ENCODE measurements around the gene LUZP2. TPM values are rescaled to one million over a fixed set of nuclear protein-coding genes. Genes with fewer than 3 reads are reported as not detected.

The LUZP2 gene
- total and polyA plus RNA-seq, 2 donors (not counting 1 experiment from before 2014, with no cell fraction given) = not detected

- TF ChIP-seq CTCF (IDR thresholded peaks at IDR 0.05) (no peak), EZH2 (IDR thresholded peaks at IDR 0.05; ENCODE audit: borderline replicate concordance, insufficient read depth, low read depth, low read length, poor library complexity, severe bottlenecking) (no peak)
- ATAC-seq (ENCODE audit: low read depth) (no peak), DNase-seq (no peak)
- Histone ChIP-seq H3K9me3 (ENCODE audit: control extremely low read depth in 1 of 3, control insufficient read depth in 2 of 3, insufficient read depth in 1 of 3, low read length in 2 of 3) (no peaks in the 10 kb centered on the region), H2AFZ (ENCODE audit: insufficient read depth, low read depth, low read length, poor library complexity, severe bottlenecking) (no peak overlapping the region), H3K4me3 (ENCODE audit: control extremely low read depth in 1 of 5, extremely low read depth in 1 of 5, insufficient read depth in 1 of 5, low read depth in 2 of 5, low read length in 4 of 5) (no peak overlapping the region), H3K9ac (ENCODE audit: low read length) (no peak overlapping the region), H3K36me3 (replicated peaks in 1 of 2; ENCODE audit: control extremely low read depth in 1 of 2, control insufficient read depth in 1 of 2, extremely low read depth in 1 of 2, insufficient read depth in 2 of 2, low read length in 1 of 2) (no peaks in the 10 kb centered on the region), H3K27ac (ENCODE audit: low read length in 2 of 2) (no peak overlapping the region), H4K20me1 (ENCODE audit: control insufficient read depth, insufficient read depth, low read length, poor library complexity, severe bottlenecking) (no peaks in the 10 kb centered on the region), H3K4me1 (ENCODE audit: control insufficient read depth in 2 of 2, insufficient read depth in 2 of 2, low read length in 2 of 2) (no peaks in the 10 kb centered on the region), H3K27me3 (replicated peaks in 1 of 4; ENCODE audit: control extremely low read depth in 1 of 4, control insufficient read depth in 3 of 4, insufficient read depth in 4 of 4, low read length in 3 of 4) (no peaks in the 10 kb centered on the region), H3K4me2 (replicated peaks; ENCODE audit: low read depth, low read length, poor library complexity, severe bottlenecking) (no peak overlapping the region), H3K79me2 (ENCODE audit: control insufficient read depth, insufficient read depth, low read length) (no peaks in the 10 kb centered on the region)
- no peaks in the 10 kb centered on the region for H3K4me1 Mint-ChIP-seq
- POLR2A ChIA-PET = no interaction called here
- no peaks in the 10 kb centered on the region for H3K9me3 Mint-ChIP-seq (ENCODE audit: insufficient read depth)
- WGBS (ENCODE audit: insufficient coverage) = no CpG with 5 or more reads among the region's 1 CpG
- no peaks in the 10 kb centered on the region for H3K27me3 Mint-ChIP-seq
- CTCF ChIA-PET = no interaction called here
- H3K27ac Mint-ChIP-seq = no peak overlapping the region
- intact Hi-C loops (cut with micrococcal nuclease) = no loop called here
- H3K4me3 Mint-ChIP-seq = no peak overlapping the region
These were observed 18.8 kb downstream of the LUZP2 start for GRCh38 chr11:24515632-24516031.

DNA sequence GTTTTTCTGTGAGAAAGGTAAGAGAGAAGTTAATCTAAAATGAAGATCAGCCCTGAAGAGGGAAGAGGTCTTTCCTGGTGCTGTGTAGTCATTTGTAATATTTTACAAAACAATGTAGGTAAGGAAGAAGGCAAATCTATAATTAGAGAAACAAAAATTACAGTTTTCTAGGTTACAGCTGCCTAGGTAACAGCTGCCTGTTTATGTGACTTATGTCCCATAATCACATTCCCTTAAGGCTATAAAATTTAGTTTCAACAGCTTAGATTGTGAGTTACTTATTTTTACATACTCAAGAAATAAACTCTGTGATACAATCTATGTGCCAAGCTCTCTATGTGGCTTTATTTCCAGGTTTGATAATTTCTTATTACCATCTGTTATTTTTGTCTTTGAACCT, 19.8 kb downstream of the LUZP2 start:
- Histone ChIP-seq H3K9ac (ENCODE audit: low read length) (no peak overlapping the region), H3K4me3 (ENCODE audit: control extremely low read depth in 1 of 5, extremely low read depth in 1 of 5, insufficient read depth in 1 of 5, low read depth in 2 of 5, low read length in 4 of 5) (no peak overlapping the region), H3K4me1 (ENCODE audit: control insufficient read depth in 2 of 2, insufficient read depth in 2 of 2, low read length in 2 of 2) (no peaks in the 10 kb centered on the region), H3K36me3 (replicated peaks in 1 of 2; ENCODE audit: control extremely low read depth in 1 of 2, control insufficient read depth in 1 of 2, extremely low read depth in 1 of 2, insufficient read depth in 2 of 2, low read length in 1 of 2) (no peaks in the 10 kb centered on the region), H3K9me3 (ENCODE audit: control extremely low read depth in 1 of 3, control insufficient read depth in 2 of 3, insufficient read depth in 1 of 3, low read length in 2 of 3) (no peaks in the 10 kb centered on the region), H2AFZ (ENCODE audit: insufficient read depth, low read depth, low read length, poor library complexity, severe bottlenecking) (no peak overlapping the region), H3K79me2 (ENCODE audit: control insufficient read depth, insufficient read depth, low read length) (no peaks in the 10 kb centered on the region), H3K4me2 (replicated peaks; ENCODE audit: low read depth, low read length, poor library complexity, severe bottlenecking) (no peak overlapping the region), H4K20me1 (ENCODE audit: control insufficient read depth, insufficient read depth, low read length, poor library complexity, severe bottlenecking) (no peaks in the 10 kb centered on the region), H3K27me3 (replicated peaks in 1 of 4; ENCODE audit: control extremely low read depth in 1 of 4, control insufficient read depth in 3 of 4, insufficient read depth in 4 of 4, low read length in 3 of 4) (no peaks in the 10 kb centered on the region), H3K27ac (ENCODE audit: low read length in 2 of 2) (no peak overlapping the region)
- intact Hi-C loops (cut with micrococcal nuclease) = no loop called here
- Mint-ChIP-seq H3K4me1 (no peaks in the 10 kb centered on the region), H3K27me3 (no peaks in the 10 kb centered on the region), H3K4me3 (no peak overlapping the region), H3K9me3 (ENCODE audit: insufficient read depth) (no peaks in the 10 kb centered on the region), H3K27ac (no peak overlapping the region)
- DNase-seq (no peak), ATAC-seq (ENCODE audit: low read depth) (no peak)
- no peak for TF ChIP-seq EZH2 (IDR thresholded peaks at IDR 0.05; ENCODE audit: borderline replicate concordance, insufficient read depth, low read depth, low read length, poor library complexity, severe bottlenecking)
- no peak for TF ChIP-seq CTCF (IDR thresholded peaks at IDR 0.05)
- ChIA-PET POLR2A (no interaction called here), CTCF (no interaction called here)
